Chondrocyte (in vitro differentiated cells): ENCODE measurements around the gene NUDT9. TPM values are rescaled to one million over a fixed set of nuclear protein-coding genes. Genes with fewer than 3 reads are reported as not detected.
"Not testable (repeated sequence)": the region's sequence is repeated elsewhere in the genome, so short reads cannot be mapped to it uniquely, and the experiment has no call there.

ENCODE experiments used
- DNase-seq: peaks from one replicate; pipeline ENCODE4 v3.0.0; 2021; ENCODE audit warnings: mixed read lengths, low spot score
- H3K27ac Mint-ChIP-seq: one replicate; pipeline ENCODE4 v1.8.0; 2021; ENCODE audit warnings: mild to moderate bottlenecking, moderate library complexity, mixed read lengths; ENCODE audit not compliant: unreplicated experiment
- H3K27me3 Mint-ChIP-seq: 2 replicates; pipeline ENCODE4 v1.8.0; 2021; ENCODE audit warnings: low read depth, mixed read lengths
- H3K36me3 Mint-ChIP-seq: 2 replicates; pipeline ENCODE4 v1.8.0; 2021; ENCODE audit warnings: low read depth, mixed read lengths
- H3K4me1 Mint-ChIP-seq: 2 replicates; pipeline ENCODE4 v1.8.0; 2021; ENCODE audit warnings: low read depth, mild to moderate bottlenecking, mixed read lengths
- H3K4me3 Mint-ChIP-seq: one replicate; pipeline ENCODE4 v1.8.0; 2021; ENCODE audit warnings: mild to moderate bottlenecking, moderate library complexity, mixed read lengths; ENCODE audit not compliant: unreplicated experiment
- H3K9me3 Mint-ChIP-seq: 2 replicates; pipeline ENCODE4 v1.8.0; 2021; ENCODE audit warnings: low read depth, mixed read lengths
- CTCF ChIP-seq: fragments of 200-600 bp; sonication (generic); IDR thresholded peaks from 2 replicates; pipeline ENCODE4 v1.5.0; 2021; ENCODE audit warnings: antibody characterized with exemption, mild to moderate bottlenecking, moderate library complexity
- total RNA-seq: library from RNA; stranded (reverse); gene quantifications from 3 replicates; pipeline ENCODE4 v1.2.1, GENCODE V29; 2021

The NUDT9 gene
- total RNA-seq, 1 donor from 2014 or later = 20.5 TPM

DNA sequence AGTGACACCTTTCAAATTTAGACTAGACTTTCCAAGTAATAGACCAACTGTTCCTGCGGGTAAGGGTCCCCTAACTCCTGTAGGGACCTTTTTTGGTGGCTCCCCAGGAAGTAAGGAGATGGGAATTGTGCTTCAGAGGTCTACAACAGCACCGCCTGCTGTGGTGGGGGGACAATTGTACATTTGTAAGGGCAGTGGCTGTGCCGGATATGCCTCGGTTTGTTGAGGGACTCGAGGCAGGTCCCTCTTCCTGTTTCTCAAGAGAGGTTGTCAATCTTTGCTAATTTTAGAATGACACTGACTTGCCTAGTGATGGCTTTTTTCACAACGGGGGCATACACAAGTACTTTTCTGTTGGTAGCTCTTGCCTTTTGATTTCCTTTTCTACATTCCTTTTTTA lies 15.9 kb upstream of the NUDT9 start:
- Mint-ChIP-seq H3K36me3 (no peaks in the 10 kb centered on the region), H3K4me1 (peaks cover 4% of the 10 kb centered on the region), H3K27me3 (no peaks in the 10 kb centered on the region), H3K4me3 (no peak overlapping the region), H3K9me3 (peaks cover 12% of the 10 kb centered on the region), H3K27ac (no peak overlapping the region)
- no peak for DNase-seq
- no peak for TF ChIP-seq CTCF

GRCh38 chr4:87406902-87407301 lies 15.5 kb upstream of the NUDT9 start:
- H3K36me3 Mint-ChIP-seq, H3K4me1 Mint-ChIP-seq, DNase-seq, H3K4me3 Mint-ChIP-seq, H3K9me3 Mint-ChIP-seq, H3K27ac Mint-ChIP-seq, H3K27me3 Mint-ChIP-seq: not testable (repeated sequence)

DNA sequence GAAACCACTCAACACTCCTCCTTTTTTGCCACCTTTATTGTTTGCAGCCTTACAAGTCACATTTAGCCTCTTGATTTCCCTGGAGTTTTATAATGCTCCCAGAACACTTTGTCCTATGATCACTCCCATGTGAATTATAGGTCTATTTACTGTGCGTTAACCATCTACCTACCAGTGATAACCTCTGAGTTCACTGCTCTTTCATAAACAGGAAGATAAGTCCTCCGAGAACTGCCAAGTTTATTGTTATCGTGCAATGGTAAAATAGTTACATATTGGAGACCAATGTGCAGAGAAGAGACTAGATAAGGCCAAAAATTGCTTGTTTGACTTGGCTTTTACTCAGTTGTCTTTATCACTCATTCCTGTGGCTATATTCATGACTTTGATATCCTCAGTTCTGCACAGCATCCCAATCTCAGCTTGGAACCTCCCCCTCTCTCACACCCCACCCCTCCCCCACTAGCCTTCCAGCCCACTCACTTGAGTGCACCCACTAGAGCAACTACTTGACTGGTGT lies 12.9 kb upstream of the NUDT9 start:
- no peak for TF ChIP-seq CTCF
- peaks cover 4% of the 10 kb centered on the region for H3K4me1 Mint-ChIP-seq
- peaks cover 3% of the 10 kb centered on the region for H3K9me3 Mint-ChIP-seq
- no peak overlapping the region for H3K27ac Mint-ChIP-seq
- no peak for DNase-seq
- H3K36me3 Mint-ChIP-seq = no peaks in the 10 kb centered on the region
- no peaks in the 10 kb centered on the region for H3K27me3 Mint-ChIP-seq
- H3K4me3 Mint-ChIP-seq = no peak overlapping the region

DNA sequence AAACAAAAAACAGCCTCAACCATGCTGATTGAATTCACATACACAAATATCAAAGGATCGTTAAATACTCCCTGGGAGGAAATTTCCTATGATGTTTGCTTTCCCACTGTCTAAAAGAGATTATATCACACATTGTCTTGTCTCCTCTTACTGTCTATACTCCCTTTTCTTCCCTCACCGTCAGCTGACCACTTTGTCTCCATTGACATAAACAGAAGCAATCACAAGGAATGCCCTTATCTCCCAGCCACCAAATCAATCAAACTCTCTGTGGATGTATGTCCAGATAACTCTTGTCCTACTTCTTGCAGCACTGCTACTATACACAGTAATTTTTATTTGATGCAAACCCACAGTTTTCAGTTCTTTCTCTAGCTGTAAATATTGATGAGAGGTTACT lies 12.2 kb upstream of the NUDT9 start:
- DNase-seq = no peak
- no peak overlapping the region for H3K27ac Mint-ChIP-seq
- H3K4me1 Mint-ChIP-seq = peaks cover 4% of the 10 kb centered on the region
- no peak for TF ChIP-seq CTCF
- H3K36me3 Mint-ChIP-seq = no peaks in the 10 kb centered on the region
- H3K4me3 Mint-ChIP-seq = no peak overlapping the region
- peaks cover 3% of the 10 kb centered on the region for H3K9me3 Mint-ChIP-seq
- H3K27me3 Mint-ChIP-seq = no peaks in the 10 kb centered on the region

- no peak for TF ChIP-seq CTCF
- Mint-ChIP-seq H3K9me3 (peaks cover 3% of the 10 kb centered on the region), H3K36me3 (no peaks in the 10 kb centered on the region), H3K27ac (no peak overlapping the region), H3K4me3 (no peak overlapping the region), H3K4me1 (peaks cover 4% of the 10 kb centered on the region), H3K27me3 (no peaks in the 10 kb centered on the region)
- DNase-seq = no peak
These were observed 11.7 kb upstream of the NUDT9 start for GRCh38 chr4:87410679-87411078.

DNA sequence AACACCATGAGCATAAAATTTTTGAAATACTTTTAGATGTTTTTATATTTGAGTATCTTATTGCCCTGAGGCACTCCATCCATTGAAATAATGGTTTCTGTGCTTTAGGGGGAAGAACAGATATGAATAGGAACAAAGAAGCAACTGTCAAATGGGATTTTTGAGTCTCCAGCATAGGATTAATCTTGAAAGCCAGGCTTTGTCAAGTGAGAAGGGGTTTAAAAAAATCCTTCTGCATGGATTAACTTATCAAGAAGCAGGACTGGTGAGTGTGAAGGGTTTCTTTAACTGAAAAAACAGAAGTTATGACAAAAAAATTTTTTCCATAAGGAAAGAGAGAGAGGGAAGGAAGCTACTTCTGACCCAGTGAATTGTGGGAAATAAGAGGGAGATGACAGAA lies 7.6 kb upstream of the NUDT9 start:
- Mint-ChIP-seq H3K4me1 (no peaks in the 10 kb centered on the region), H3K4me3 (no peak overlapping the region), H3K27me3 (no peaks in the 10 kb centered on the region), H3K36me3 (no peaks in the 10 kb centered on the region), H3K9me3 (peaks cover 11% of the 10 kb centered on the region), H3K27ac (no peak overlapping the region)
- DNase-seq = no peak
- TF ChIP-seq CTCF = no peak
